HL-60 (cell line): Measurements from ENCODE around the gene PPP1R7.

ENCODE experiments used
- CTCF ChIP-seq: IDR thresholded peaks from one replicate; pipeline ENCODE4 v1.5.1; 2011; ENCODE audit warnings: low read length, control low read depth, inconsistent platforms; ENCODE audit not compliant: insufficient read depth
- GABPA ChIP-seq: IDR thresholded peaks from 2 replicates; pipeline ENCODE4 v1.6.1; 2012; ENCODE audit warnings: low read depth
- POLR2AphosphoS5 ChIP-seq: IDR thresholded peaks from 2 replicates; pipeline ENCODE4 v1.6.1; 2012; ENCODE audit warnings: low read depth
- REST ChIP-seq: IDR thresholded peaks from 2 replicates; pipeline ENCODE4 v1.6.1; 2012; ENCODE audit warnings: low read depth; ENCODE audit not compliant: insufficient replicate concordance
- SPI1 ChIP-seq: IDR thresholded peaks from 2 replicates; pipeline ENCODE4 v1.6.1; 2012; ENCODE audit warnings: low read depth, mild to moderate bottlenecking, borderline replicate concordance

GRCh38 chr2:241158546-241158900, 8.3 kb downstream of the PPP1R7 start:
- TF ChIP-seq CTCF (no peak), POLR2AphosphoS5 (no peak), REST (no peak), GABPA (no peak), SPI1 (no peak)
